MM.1S (cell line): ENCODE data around the gene HBS1L.

Source experiments
- DNase-seq: peaks from one replicate; pipeline ENCODE4 v3.0.0-alpha.2; 2015
- H2AFZ ChIP-seq: fragments of 300-600 bp; sonication (generic); 2 replicates; pipeline ENCODE4 v1.6.0; 2016; ENCODE audit warnings: antibody characterized with exemption, low read length
- H3F3A ChIP-seq: fragments of 300-600 bp; sonication (generic); 2 replicates; pipeline ENCODE4 v1.6.1; 2016; ENCODE audit warnings: mild to moderate bottlenecking, antibody characterized with exemption, low read length, moderate library complexity, mixed read lengths; ENCODE audit not compliant: insufficient read depth
- H3K27ac ChIP-seq: fragments of 300-600 bp; sonication (generic); 2 replicates; pipeline ENCODE4 v1.5.1; 2016; ENCODE audit warnings: mild to moderate bottlenecking, low read length
- H3K27me3 ChIP-seq: fragments of 300-600 bp; sonication (generic); replicated peaks from 2 replicates; pipeline ENCODE4 v1.6.0; 2016; ENCODE audit warnings: low read length; ENCODE audit not compliant: insufficient read depth
- H3K36me3 ChIP-seq: fragments of 300-600 bp; sonication (generic); replicated peaks from 2 replicates; pipeline ENCODE4 v1.6.1; 2016; ENCODE audit warnings: mild to moderate bottlenecking, low read length, mixed read lengths; ENCODE audit not compliant: insufficient read depth
- H3K4me1 ChIP-seq: fragments of 300-600 bp; sonication (generic); 2 replicates; pipeline ENCODE4 v1.6.1; 2016; ENCODE audit warnings: low read length, mixed read lengths
- H3K4me2 ChIP-seq: fragments of 300-600 bp; sonication (generic); 2 replicates; pipeline ENCODE4 v1.6.0; 2016; ENCODE audit warnings: low read depth, low read length
- H3K4me3 ChIP-seq: fragments of 300-600 bp; sonication (generic); 2 replicates; pipeline ENCODE4 v1.5.1; 2016; ENCODE audit warnings: low read length, mixed read lengths
- H3K79me2 ChIP-seq: fragments of 300-600 bp; sonication (generic); 2 replicates; pipeline ENCODE4 v1.6.1; 2016; ENCODE audit warnings: mixed run types, low read length, mixed read lengths
- H3K9ac ChIP-seq: fragments of 300-600 bp; sonication (generic); 2 replicates; pipeline ENCODE4 v1.6.1; 2016; ENCODE audit warnings: low read length, mixed read lengths
- H3K9me2 ChIP-seq: fragments of 300-600 bp; sonication (generic); replicated peaks from 2 replicates; pipeline ENCODE4 v1.6.1; 2016; ENCODE audit warnings: mild to moderate bottlenecking, low read length, mixed read lengths; ENCODE audit not compliant: insufficient read depth
- H3K9me3 ChIP-seq: fragments of 300-600 bp; sonication (generic); replicated peaks from 2 replicates; pipeline ENCODE4 v1.6.1; 2016; ENCODE audit warnings: mild to moderate bottlenecking, low read length, mixed read lengths; ENCODE audit not compliant: insufficient read depth
- H4K20me1 ChIP-seq: fragments of 300-600 bp; sonication (generic); 2 replicates; pipeline ENCODE4 v1.6.1; 2016; ENCODE audit warnings: mild to moderate bottlenecking, low read length, moderate library complexity, mixed read lengths; ENCODE audit not compliant: insufficient read depth
- CTCF ChIP-seq: fragments of 300-600 bp; sonication (generic); IDR thresholded peaks from 2 replicates; pipeline ENCODE4 v1.5.1; 2016; ENCODE audit warnings: antibody characterized with exemption, low read length, mixed read lengths
- EZH2 ChIP-seq: fragments of 300-600 bp; sonication (generic); optimal IDR thresholded peaks from 2 replicates; pipeline ENCODE3; 2017; ENCODE audit warnings: low read depth, mild to moderate bottlenecking, antibody characterized with exemption, low read length, mixed read lengths
- EZH2phosphoT487 ChIP-seq: fragments of 300-600 bp; sonication (generic); IDR thresholded peaks from 2 replicates; pipeline ENCODE4 v1.6.1; 2018; ENCODE audit warnings: antibody characterized with exemption, low read length

The HBS1L gene

GRCh38 chr6:135013211-135013610, 41.4 kb downstream of the HBS1L start:
- H4K20me1 ChIP-seq = no peaks in the 10 kb centered on the region
- no peak overlapping the region for H2AFZ ChIP-seq
- no peaks in the 10 kb centered on the region; the same call in 1 of the 2 replicates for H3K36me3 ChIP-seq
- H3F3A ChIP-seq = peaks cover 54% of the 10 kb centered on the region
- H3K9me3 ChIP-seq = no peaks in the 10 kb centered on the region
- H3K27me3 ChIP-seq = no peaks in the 10 kb centered on the region
- TF ChIP-seq EZH2 (no peak), EZH2phosphoT487 (no peak), CTCF (no peak)
- peak overlapping the region; percentile 67; the same call in 1 of the 2 replicates for H3K9ac ChIP-seq
- H3K4me2 ChIP-seq = peak overlapping the region; percentile 75
- peaks cover 69% of the 10 kb centered on the region for H3K4me1 ChIP-seq
- H3K9me2 ChIP-seq = no peaks in the 10 kb centered on the region
- peak overlapping the region; percentile 98 for H3K27ac ChIP-seq
- no peak for DNase-seq
- peaks cover 61% of the 10 kb centered on the region for H3K79me2 ChIP-seq
- peak overlapping the region; percentile 41; the same call in 1 of the 2 replicates for H3K4me3 ChIP-seq

GRCh38 chr6:135012764-135013163, 41.9 kb downstream of the HBS1L start:
- peak overlapping the region; percentile 98 for H3K27ac ChIP-seq
- H3K4me2 ChIP-seq = peak overlapping the region; percentile 75
- no peaks in the 10 kb centered on the region for H3K27me3 ChIP-seq
- H3K9me2 ChIP-seq = no peaks in the 10 kb centered on the region
- no peak for TF ChIP-seq EZH2
- no peak for TF ChIP-seq EZH2phosphoT487
- no peak for TF ChIP-seq CTCF
- peaks cover 58% of the 10 kb centered on the region for H3F3A ChIP-seq
- H3K9me3 ChIP-seq = no peaks in the 10 kb centered on the region
- H3K4me3 ChIP-seq = no peak overlapping the region
- no peaks in the 10 kb centered on the region; the same call in 1 of the 2 replicates for H3K36me3 ChIP-seq
- H3K79me2 ChIP-seq = peaks cover 59% of the 10 kb centered on the region
- H3K9ac ChIP-seq = no peak overlapping the region
- peaks cover 74% of the 10 kb centered on the region for H3K4me1 ChIP-seq
- no peaks in the 10 kb centered on the region for H4K20me1 ChIP-seq
- DNase-seq = no peak
- no peak overlapping the region for H2AFZ ChIP-seq

GRCh38 chr6:135012349-135012748, 42.3 kb downstream of the HBS1L start:
- H2AFZ ChIP-seq = no peak overlapping the region
- H3K4me3 ChIP-seq = no peak overlapping the region
- peaks cover 59% of the 10 kb centered on the region for H3K79me2 ChIP-seq
- peak overlapping the region; percentile 98; the same call in 1 of the 2 replicates for H3K27ac ChIP-seq
- H3K4me2 ChIP-seq = peak overlapping the region; percentile 75; the same call in 1 of the 2 replicates
- H3K27me3 ChIP-seq = no peaks in the 10 kb centered on the region
- TF ChIP-seq CTCF (no peak), EZH2 (no peak), EZH2phosphoT487 (no peak)
- peaks cover 78% of the 10 kb centered on the region for H3K4me1 ChIP-seq
- H3K9me3 ChIP-seq = no peaks in the 10 kb centered on the region
- H3F3A ChIP-seq = peaks cover 63% of the 10 kb centered on the region
- H4K20me1 ChIP-seq = no peaks in the 10 kb centered on the region
- no peak for DNase-seq
- H3K36me3 ChIP-seq = no peaks in the 10 kb centered on the region; the same call in 1 of the 2 replicates
- no peaks in the 10 kb centered on the region for H3K9me2 ChIP-seq
- H3K9ac ChIP-seq = no peak overlapping the region
